D721Med (cell line): ENCODE data around the gene KISS1R.
A peak's percentile ranks its signal among the peaks of the same experiment; 100 is the strongest.

ENCODE experiments used
- DNase-seq: peaks from one replicate; pipeline ENCODE4 v3.0.0; 2011; ENCODE audit warnings: low spot score; ENCODE audit not compliant: insufficient read length
- FAIRE-seq: peaks from 2 replicates; lab custom pipeline; 2011; peaks lifted over from hg19 to GRCh38; lab: Jason Lieb, UNC
- TF ChIP-seq, protein P1 (sequence below): IDR thresholded peaks from 2 replicates; pipeline ENCODE4 v1.5.1; 2012; ENCODE audit warnings: mild to moderate bottlenecking, control low read depth; ENCODE audit not compliant: insufficient read depth; ENCODE audit errors: missing control alignments

Gene KISS1R

GRCh38 chr19:871446-872265 is 45.5 kb upstream of the KISS1R start:
- DNase-seq = peak; percentile 74
- TF ChIP-seq, protein P1, sequence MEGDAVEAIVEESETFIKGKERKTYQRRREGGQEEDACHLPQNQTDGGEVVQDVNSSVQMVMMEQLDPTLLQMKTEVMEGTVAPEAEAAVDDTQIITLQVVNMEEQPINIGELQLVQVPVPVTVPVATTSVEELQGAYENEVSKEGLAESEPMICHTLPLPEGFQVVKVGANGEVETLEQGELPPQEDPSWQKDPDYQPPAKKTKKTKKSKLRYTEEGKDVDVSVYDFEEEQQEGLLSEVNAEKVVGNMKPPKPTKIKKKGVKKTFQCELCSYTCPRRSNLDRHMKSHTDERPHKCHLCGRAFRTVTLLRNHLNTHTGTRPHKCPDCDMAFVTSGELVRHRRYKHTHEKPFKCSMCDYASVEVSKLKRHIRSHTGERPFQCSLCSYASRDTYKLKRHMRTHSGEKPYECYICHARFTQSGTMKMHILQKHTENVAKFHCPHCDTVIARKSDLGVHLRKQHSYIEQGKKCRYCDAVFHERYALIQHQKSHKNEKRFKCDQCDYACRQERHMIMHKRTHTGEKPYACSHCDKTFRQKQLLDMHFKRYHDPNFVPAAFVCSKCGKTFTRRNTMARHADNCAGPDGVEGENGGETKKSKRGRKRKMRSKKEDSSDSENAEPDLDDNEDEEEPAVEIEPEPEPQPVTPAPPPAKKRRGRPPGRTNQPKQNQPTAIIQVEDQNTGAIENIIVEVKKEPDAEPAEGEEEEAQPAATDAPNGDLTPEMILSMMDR = no peak
- FAIRE-seq = no peak

- TF ChIP-seq, protein P1 = no peak
- FAIRE-seq = no peak
- DNase-seq = no peak
These were observed 44.7 kb upstream of the KISS1R start for GRCh38 chr19:872266-872951.

DNA sequence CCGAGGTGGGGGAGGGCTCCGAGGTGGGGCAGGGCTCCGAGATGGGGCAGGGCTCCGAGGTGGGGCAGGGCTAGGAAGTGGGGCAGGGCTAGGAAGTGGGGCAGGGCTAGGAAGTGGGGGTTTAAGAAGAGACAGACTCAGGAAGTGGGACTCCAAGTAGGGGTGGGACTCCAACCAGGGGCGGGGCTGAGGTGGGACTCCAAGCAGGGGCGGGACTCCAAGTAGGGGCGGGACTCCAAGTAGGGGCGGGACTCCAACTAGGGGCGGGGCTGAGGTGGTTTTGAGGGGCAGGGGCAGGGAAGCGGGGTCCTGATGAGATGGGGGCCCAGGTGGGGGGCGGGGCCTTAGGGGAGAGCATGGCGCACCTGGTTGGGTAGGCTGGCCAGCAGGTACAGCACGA is 44.0 kb upstream of the KISS1R start:
- TF ChIP-seq, protein P1 = no peak
- no peak for FAIRE-seq
- no peak for DNase-seq

DNA sequence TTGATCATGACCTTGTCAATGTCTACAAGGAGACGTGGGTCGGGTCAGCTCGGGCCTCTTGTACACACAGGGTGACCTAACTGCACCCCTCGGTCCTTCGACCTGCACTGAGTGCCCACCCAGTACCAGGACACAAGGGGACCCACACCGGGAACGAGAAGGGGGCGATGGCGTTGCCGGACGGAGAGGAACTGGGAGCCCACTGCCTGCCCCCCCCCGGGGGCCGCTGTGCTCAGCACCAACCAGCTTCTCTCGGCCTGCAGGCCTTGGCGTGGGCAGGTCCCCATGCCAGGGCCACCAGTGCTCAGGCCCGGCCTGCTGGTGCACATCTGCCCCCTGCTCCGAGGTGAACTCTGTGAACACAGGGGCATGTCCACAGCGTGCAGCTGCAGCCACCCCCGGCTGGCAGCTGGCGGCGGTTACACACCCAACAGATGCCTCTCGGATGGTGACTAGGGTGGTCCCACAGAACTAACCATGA is 43.5 kb upstream of the KISS1R start:
- no peak for DNase-seq
- no peak for FAIRE-seq
- TF ChIP-seq, protein P1 = no peak

- TF ChIP-seq, protein P1 = no peak
These were observed 41.8 kb upstream of the KISS1R start for GRCh38 chr19:875265-875879.

DNA sequence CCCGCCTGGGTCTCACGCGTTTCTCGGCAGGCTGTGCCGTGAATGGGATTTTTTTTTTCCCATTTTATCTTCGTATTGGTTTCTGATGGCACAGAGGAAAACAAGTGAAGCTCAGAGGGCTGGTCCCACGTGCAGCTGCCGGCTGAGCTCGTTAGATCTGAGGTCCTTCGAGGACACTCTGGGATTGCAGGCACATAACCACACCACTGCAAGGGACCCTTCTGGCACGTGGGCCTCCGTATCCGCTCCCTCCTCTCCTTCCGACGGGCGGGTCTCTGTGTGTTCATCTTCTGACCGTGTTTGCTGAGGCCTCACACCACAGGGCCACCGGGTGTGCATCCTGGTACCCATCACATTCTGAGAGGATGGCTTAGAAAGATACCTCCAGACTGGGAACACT is 41.0 kb upstream of the KISS1R start:
- TF ChIP-seq, protein P1 = no peak
- no peak for FAIRE-seq

More at GRCh38 chr19:875265-875879, 41.8 kb upstream of the KISS1R start:
- DNase-seq (no peak), FAIRE-seq (no peak)

More for the DNA sequence above, 41.0 kb upstream of the KISS1R start:
- DNase-seq = no peak
